GM19023 (cell line): Measurements from ENCODE around the gene RBX1.
A peak's percentile ranks its signal among the peaks of the same experiment; 100 is the strongest.

ENCODE experiments used
- ATAC-seq: cut with Tn5 transposase; IDR thresholded peaks from one replicate; pipeline ENCODE4 v1.9.1; 2021; ENCODE audit warnings: mild to moderate bottlenecking, moderate library complexity; ENCODE audit not compliant: unreplicated experiment

RBX1 gene

DNA sequence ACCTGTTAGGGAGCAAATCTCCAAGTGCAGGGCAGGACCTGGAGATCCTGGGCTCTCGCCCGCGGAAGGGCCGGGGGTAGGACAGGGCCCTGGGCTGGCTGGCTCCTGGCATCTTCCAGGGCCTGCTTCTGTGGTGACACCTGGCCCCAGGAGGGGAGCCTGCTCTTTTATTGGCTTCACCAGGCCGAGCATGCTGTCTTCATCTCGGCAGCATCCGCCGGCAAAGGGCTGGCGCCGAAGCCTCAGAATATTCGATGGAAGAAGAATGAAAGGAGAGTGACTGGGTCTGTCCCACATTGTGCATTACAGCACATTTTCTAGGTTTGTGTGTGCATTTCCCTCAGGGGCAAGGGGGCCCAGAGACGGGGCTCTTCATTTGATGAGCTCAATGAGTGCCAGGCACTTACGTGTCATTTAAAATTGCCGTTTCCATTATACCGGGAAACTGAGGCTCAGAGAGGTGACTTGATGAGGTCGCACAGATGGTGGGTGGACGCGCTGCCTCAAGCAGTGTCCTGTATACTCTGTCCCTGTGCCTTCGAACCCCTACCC lies 70.0 kb downstream of the RBX1 start:
- no peak for ATAC-seq

GRCh38 chr22:41021613-41022454 lies 70.7 kb downstream of the RBX1 start:
- peak; percentile 49 for ATAC-seq

GRCh38 chr22:41022470-41023298 lies 71.5 kb downstream of the RBX1 start:
- ATAC-seq, result peak; percentile 57
